Endothelial cell (in vitro differentiated cells): ENCODE results near the gene CFD. TPM values are rescaled to one million over a fixed set of nuclear protein-coding genes. Genes with fewer than 3 reads are reported as not detected.
"Not testable (repeated sequence)": the region's sequence is repeated elsewhere in the genome, so short reads cannot be mapped to it uniquely, and the experiment has no call there.

Source experiments
- DNase-seq: peaks from one replicate; pipeline ENCODE4 v3.0.0; 2021; ENCODE audit warnings: low spot score
- H3K27ac Mint-ChIP-seq: one replicate; pipeline ENCODE4 v1.8.0; 2021; ENCODE audit warnings: mixed read lengths, inconsistent platforms; ENCODE audit not compliant: unreplicated experiment
- H3K27me3 Mint-ChIP-seq: one replicate; pipeline ENCODE4 v1.8.0; 2021; ENCODE audit warnings: mild to moderate bottlenecking, moderate library complexity, mixed read lengths, inconsistent platforms; ENCODE audit not compliant: unreplicated experiment
- H3K36me3 Mint-ChIP-seq: one replicate; pipeline ENCODE4 v1.8.0; 2021; ENCODE audit warnings: mild to moderate bottlenecking, low read depth, mixed read lengths, inconsistent platforms; ENCODE audit not compliant: unreplicated experiment
- H3K4me1 Mint-ChIP-seq: one replicate; pipeline ENCODE4 v1.8.0; 2021; ENCODE audit warnings: mild to moderate bottlenecking, mixed read lengths, inconsistent platforms; ENCODE audit not compliant: unreplicated experiment
- H3K4me3 Mint-ChIP-seq: one replicate; pipeline ENCODE4 v1.8.0; 2021; ENCODE audit warnings: mild to moderate bottlenecking, mixed read lengths, inconsistent platforms; ENCODE audit not compliant: unreplicated experiment
- H3K9me3 Mint-ChIP-seq: one replicate; pipeline ENCODE4 v1.8.0; 2021; ENCODE audit warnings: mixed read lengths, inconsistent platforms; ENCODE audit not compliant: unreplicated experiment
- total RNA-seq: library from RNA; stranded (reverse); fragmentation: NEBNext Ultra II Directional; extraction: Animal tissue kit (Norgen Biotek cat#: 25700); gene quantifications from one replicate; pipeline ENCODE4 v1.2.1, GENCODE V29; 2021; ENCODE audit not compliant: unreplicated experiment
- TF ChIP-seq, protein P1 (sequence below): fragments of 200-600 bp; sonication (generic); IDR thresholded peaks from one replicate; pipeline ENCODE4 v1.5.0; 2021; ENCODE audit warnings: antibody characterized with exemption; ENCODE audit not compliant: unreplicated experiment

CFD gene
- total RNA-seq, 1 donor from 2014 or later, result 0.46 TPM

DNA sequence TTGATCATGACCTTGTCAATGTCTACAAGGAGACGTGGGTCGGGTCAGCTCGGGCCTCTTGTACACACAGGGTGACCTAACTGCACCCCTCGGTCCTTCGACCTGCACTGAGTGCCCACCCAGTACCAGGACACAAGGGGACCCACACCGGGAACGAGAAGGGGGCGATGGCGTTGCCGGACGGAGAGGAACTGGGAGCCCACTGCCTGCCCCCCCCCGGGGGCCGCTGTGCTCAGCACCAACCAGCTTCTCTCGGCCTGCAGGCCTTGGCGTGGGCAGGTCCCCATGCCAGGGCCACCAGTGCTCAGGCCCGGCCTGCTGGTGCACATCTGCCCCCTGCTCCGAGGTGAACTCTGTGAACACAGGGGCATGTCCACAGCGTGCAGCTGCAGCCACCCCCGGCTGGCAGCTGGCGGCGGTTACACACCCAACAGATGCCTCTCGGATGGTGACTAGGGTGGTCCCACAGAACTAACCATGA, 14.1 kb downstream of the CFD start:
- peaks cover 14% of the 10 kb centered on the region for H3K27me3 Mint-ChIP-seq
- no peak for DNase-seq
- TF ChIP-seq, protein P1, sequence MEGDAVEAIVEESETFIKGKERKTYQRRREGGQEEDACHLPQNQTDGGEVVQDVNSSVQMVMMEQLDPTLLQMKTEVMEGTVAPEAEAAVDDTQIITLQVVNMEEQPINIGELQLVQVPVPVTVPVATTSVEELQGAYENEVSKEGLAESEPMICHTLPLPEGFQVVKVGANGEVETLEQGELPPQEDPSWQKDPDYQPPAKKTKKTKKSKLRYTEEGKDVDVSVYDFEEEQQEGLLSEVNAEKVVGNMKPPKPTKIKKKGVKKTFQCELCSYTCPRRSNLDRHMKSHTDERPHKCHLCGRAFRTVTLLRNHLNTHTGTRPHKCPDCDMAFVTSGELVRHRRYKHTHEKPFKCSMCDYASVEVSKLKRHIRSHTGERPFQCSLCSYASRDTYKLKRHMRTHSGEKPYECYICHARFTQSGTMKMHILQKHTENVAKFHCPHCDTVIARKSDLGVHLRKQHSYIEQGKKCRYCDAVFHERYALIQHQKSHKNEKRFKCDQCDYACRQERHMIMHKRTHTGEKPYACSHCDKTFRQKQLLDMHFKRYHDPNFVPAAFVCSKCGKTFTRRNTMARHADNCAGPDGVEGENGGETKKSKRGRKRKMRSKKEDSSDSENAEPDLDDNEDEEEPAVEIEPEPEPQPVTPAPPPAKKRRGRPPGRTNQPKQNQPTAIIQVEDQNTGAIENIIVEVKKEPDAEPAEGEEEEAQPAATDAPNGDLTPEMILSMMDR, result no peak
- peaks cover 11% of the 10 kb centered on the region for H3K36me3 Mint-ChIP-seq
- no peaks in the 10 kb centered on the region for H3K9me3 Mint-ChIP-seq
- H3K4me3 Mint-ChIP-seq, result no peak overlapping the region
- no peak overlapping the region for H3K27ac Mint-ChIP-seq
- H3K4me1 Mint-ChIP-seq, result no peaks in the 10 kb centered on the region

- H3K9me3 Mint-ChIP-seq, result no peaks in the 10 kb centered on the region
- no peak overlapping the region for H3K27ac Mint-ChIP-seq
- no peak for DNase-seq
- H3K4me3 Mint-ChIP-seq, result peak overlapping the region; percentile 31
- H3K36me3 Mint-ChIP-seq, result peaks cover 15% of the 10 kb centered on the region
- TF ChIP-seq, protein P1, result no peak
- H3K27me3 Mint-ChIP-seq, result peaks cover 17% of the 10 kb centered on the region
- no peaks in the 10 kb centered on the region for H3K4me1 Mint-ChIP-seq
Measured at GRCh38 chr19:875265-875879, 15.9 kb downstream of the CFD start.

- Mint-ChIP-seq H3K9me3 (no peaks in the 10 kb centered on the region), H3K27me3 (peaks cover 19% of the 10 kb centered on the region), H3K27ac (no peak overlapping the region), H3K4me1 (no peaks in the 10 kb centered on the region), H3K36me3 (peaks cover 18% of the 10 kb centered on the region), H3K4me3 (no peak overlapping the region)
- DNase-seq, result no peak
- TF ChIP-seq, protein P1, result no peak
Measured at GRCh38 chr19:876089-876488, 16.6 kb downstream of the CFD start.

DNA sequence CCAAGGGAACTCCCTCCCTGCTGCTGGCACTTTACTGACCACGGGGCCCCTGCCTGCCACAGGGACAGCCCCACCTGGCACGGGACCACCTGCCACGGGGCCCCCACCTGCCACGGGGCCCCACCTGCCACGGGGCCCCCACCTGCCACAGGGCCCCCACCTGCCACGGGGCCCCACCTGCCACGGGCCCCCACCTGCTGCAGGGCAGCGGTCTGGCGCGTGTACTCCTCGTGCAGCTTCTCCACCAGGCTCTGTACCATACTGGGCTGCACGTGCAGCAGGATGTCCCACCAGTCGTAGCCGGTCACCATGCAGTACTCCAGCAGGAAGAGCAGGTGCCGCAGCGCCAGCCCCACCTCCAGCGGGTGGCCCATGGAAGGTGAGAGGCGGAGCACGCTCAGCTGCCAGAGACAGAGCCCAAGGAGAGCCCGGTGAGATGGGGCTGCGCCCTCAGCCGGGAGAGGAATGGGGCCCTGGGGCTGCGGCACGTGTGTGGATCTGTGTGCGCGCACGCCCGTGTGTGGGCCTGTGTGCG, 17.4 kb downstream of the CFD start:
- TF ChIP-seq, protein P1, result no peak
- no peak for DNase-seq
- H3K4me1 Mint-ChIP-seq, result no peaks in the 10 kb centered on the region
- H3K36me3 Mint-ChIP-seq, result peaks cover 22% of the 10 kb centered on the region
- peaks cover 20% of the 10 kb centered on the region for H3K27me3 Mint-ChIP-seq
- H3K4me3 Mint-ChIP-seq, result no peak overlapping the region
- no peak overlapping the region for H3K27ac Mint-ChIP-seq
- H3K9me3 Mint-ChIP-seq, result no peaks in the 10 kb centered on the region

DNA sequence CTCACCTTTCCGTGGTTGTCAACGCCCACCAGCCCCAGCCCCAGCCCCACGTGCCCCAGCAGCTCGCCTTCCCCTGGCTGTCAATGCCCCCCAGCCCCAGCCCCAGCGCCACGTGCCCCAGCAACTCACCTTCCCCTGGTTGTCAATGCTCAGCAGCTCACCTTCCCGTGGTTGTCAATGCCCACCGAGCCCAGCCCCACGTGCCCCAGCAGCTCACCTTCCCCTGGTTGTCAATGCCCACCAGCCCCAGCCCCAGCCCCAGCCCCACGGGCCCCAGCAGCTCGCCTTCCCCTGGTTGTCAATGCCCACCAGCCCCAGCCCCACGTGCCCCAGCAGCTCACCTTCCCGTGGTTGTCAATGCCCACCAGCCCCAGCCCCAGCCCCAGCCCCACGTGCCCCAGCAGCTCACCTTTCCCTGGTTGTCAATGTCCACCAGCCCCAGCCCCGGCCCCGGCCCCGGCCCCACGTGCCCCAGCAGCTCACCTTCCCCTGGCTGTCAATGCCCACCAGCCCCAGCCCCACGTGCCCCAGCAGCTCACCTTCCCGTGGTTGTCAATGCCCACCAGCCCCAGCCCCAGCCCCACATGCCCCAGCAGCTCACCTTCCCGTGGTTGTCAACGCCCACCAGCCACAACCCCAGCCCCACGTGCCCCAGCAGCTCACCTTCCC, 18.7 kb downstream of the CFD start:
- not testable (repeated sequence) for DNase-seq, H3K27ac Mint-ChIP-seq, H3K9me3 Mint-ChIP-seq, H3K4me3 Mint-ChIP-seq, H3K4me1 Mint-ChIP-seq
- peaks cover 24% of the 10 kb centered on the region for H3K36me3 Mint-ChIP-seq
- peaks cover 20% of the 10 kb centered on the region for H3K27me3 Mint-ChIP-seq

- H3K4me3 Mint-ChIP-seq, result peak overlapping the region; percentile 79
- H3K27ac Mint-ChIP-seq, DNase-seq, H3K4me1 Mint-ChIP-seq, H3K9me3 Mint-ChIP-seq: not testable (repeated sequence)
- peaks cover 24% of the 10 kb centered on the region for H3K36me3 Mint-ChIP-seq
- H3K27me3 Mint-ChIP-seq, result peaks cover 18% of the 10 kb centered on the region
Measured at GRCh38 chr19:878751-879561, 19.5 kb downstream of the CFD start.
